ENCODE results near the gene PRDX1.

- no peak for TF ChIP-seq TCF4 (CRISPR knock-in tag; IDR thresholded peaks at IDR 0.05; ENCODE audit: borderline replicate concordance)
- TF ChIP-seq RARB (CRISPR knock-in tag; IDR thresholded peaks at IDR 0.05): no peak
Measured at GRCh38 chr1:45518910-45519309, 2.8 kb downstream of the PRDX1 start.
